Karpas-422 (cell line): ENCODE measurements around the gene C2orf81. TPM values are rescaled to one million over a fixed set of nuclear protein-coding genes. Genes with fewer than 3 reads are reported as not detected.

Experiments used
- DNase-seq: peaks from one replicate; pipeline ENCODE4 v3.0.0-alpha.2; 2015
- H2AFZ ChIP-seq: fragments of 200-600 bp; sonication (generic); 2 replicates; pipeline ENCODE4 v1.6.1; 2014; ENCODE audit warnings: antibody characterized with exemption, low read length, mixed read lengths
- H3K27ac ChIP-seq: fragments of 200-600 bp; sonication (generic); 2 replicates; pipeline ENCODE4 v1.5.1; 2014; ENCODE audit warnings: mild to moderate bottlenecking, low read length, moderate library complexity
- H3K27me3 ChIP-seq: fragments of 200-600 bp; sonication (generic); 2 replicates; pipeline ENCODE4 v1.6.1; 2014; ENCODE audit warnings: low read length, mixed read lengths
- H3K36me3 ChIP-seq: fragments of 200-600 bp; sonication (generic); 2 replicates; pipeline ENCODE4 v1.6.1; 2014; ENCODE audit warnings: low read length, mixed read lengths; ENCODE audit not compliant: insufficient read depth
- H3K4me1 ChIP-seq: fragments of 200-600 bp; sonication (generic); 2 replicates; pipeline ENCODE4 v1.6.1; 2014; ENCODE audit warnings: mild to moderate bottlenecking, low read length, mixed read lengths
- H3K4me2 ChIP-seq: fragments of 200-600 bp; sonication (generic); 2 replicates; pipeline ENCODE4 v1.6.1; 2014; ENCODE audit warnings: low read length, low read depth, mild to moderate bottlenecking; ENCODE audit not compliant: poor library complexity, severe bottlenecking
- H3K4me3 ChIP-seq: fragments of 200-600 bp; sonication (generic); 2 replicates; pipeline ENCODE4 v1.5.1; 2014; ENCODE audit warnings: mild to moderate bottlenecking, antibody characterized with exemption, low read length, mixed read lengths
- H3K79me2 ChIP-seq: fragments of 200-600 bp; sonication (generic); 2 replicates; pipeline ENCODE4 v1.6.1; 2014; ENCODE audit warnings: mild to moderate bottlenecking, low read length, mixed read lengths
- H3K9ac ChIP-seq: fragments of 200-600 bp; sonication (generic); 2 replicates; pipeline ENCODE4 v1.6.0; 2014; ENCODE audit warnings: low read length
- H3K9me2 ChIP-seq: fragments of 200-600 bp; sonication (generic), shearing (Covaris generic); replicated peaks from 2 replicates; pipeline ENCODE4 v1.6.0; 2014; ENCODE audit warnings: mild to moderate bottlenecking, low read length, moderate library complexity; ENCODE audit not compliant: insufficient read depth
- H3K9me3 ChIP-seq: fragments of 300-700, 200-600 bp; sonication (generic); 2 replicates; pipeline ENCODE4 v1.6.1; 2014; ENCODE audit warnings: low read length, mixed read lengths
- H4K20me1 ChIP-seq: fragments of 200-600 bp; sonication (generic); 2 replicates; pipeline ENCODE4 v1.6.1; 2014; ENCODE audit warnings: mild to moderate bottlenecking, antibody characterized with exemption, low read length, low read depth; ENCODE audit not compliant: insufficient read depth
- total RNA-seq: library from RNA; depleted of rRNA; stranded (reverse); fragments of >200 nt; shearing (Covaris generic); gene quantifications from 2 replicates; pipeline ENCODE4 v1.2.3, GENCODE V29; 2014; ENCODE audit warnings: low replicate concordance

Gene C2orf81
- total RNA-seq, 1 experiment from 2014 or later, result 3.8 TPM

DNA sequence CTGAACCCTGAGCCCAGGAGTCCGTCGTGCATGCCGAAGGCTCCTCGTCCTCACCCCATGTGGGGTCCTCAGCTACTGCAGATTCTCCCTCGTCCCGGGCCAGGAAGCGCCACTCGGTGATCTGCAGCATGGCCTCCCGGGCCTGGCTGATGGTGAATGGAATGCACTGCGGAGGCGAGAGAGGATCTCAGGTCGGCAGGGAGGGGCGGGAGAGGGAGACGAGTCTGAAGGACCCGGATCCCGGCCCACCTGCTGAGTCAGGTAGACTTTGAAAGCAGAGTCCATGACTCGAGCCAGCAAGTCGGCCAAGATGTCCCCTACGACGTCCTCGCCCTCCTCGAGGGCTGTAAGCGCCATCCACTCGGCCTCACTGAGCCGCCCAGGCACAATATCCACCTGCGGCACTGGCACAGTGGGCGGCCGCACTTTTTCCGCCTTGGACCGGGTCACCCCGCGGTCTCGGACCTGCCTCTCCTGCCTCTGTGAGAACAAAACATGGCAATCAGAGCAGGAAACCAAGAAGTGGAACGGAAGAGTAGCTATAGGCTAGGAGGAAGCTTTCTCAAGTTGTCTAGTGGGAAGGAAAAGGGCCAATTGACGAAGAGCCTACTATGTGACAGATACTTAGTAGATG lies 5.5 kb downstream of the C2orf81 start:
- no peak for DNase-seq
- Histone ChIP-seq H3K9me2 (no peaks in the 10 kb centered on the region), H3K4me1 (peaks cover 24% of the 10 kb centered on the region), H3K36me3 (no peaks in the 10 kb centered on the region), H4K20me1 (no peaks in the 10 kb centered on the region), H3K79me2 (no peaks in the 10 kb centered on the region), H3K27me3 (no peaks in the 10 kb centered on the region), H3K9ac (no peak overlapping the region), H3K9me3 (no peaks in the 10 kb centered on the region), H2AFZ (no peak overlapping the region), H3K4me2 (no peak overlapping the region), H3K27ac (no peak overlapping the region), H3K4me3 (no peak overlapping the region)

DNA sequence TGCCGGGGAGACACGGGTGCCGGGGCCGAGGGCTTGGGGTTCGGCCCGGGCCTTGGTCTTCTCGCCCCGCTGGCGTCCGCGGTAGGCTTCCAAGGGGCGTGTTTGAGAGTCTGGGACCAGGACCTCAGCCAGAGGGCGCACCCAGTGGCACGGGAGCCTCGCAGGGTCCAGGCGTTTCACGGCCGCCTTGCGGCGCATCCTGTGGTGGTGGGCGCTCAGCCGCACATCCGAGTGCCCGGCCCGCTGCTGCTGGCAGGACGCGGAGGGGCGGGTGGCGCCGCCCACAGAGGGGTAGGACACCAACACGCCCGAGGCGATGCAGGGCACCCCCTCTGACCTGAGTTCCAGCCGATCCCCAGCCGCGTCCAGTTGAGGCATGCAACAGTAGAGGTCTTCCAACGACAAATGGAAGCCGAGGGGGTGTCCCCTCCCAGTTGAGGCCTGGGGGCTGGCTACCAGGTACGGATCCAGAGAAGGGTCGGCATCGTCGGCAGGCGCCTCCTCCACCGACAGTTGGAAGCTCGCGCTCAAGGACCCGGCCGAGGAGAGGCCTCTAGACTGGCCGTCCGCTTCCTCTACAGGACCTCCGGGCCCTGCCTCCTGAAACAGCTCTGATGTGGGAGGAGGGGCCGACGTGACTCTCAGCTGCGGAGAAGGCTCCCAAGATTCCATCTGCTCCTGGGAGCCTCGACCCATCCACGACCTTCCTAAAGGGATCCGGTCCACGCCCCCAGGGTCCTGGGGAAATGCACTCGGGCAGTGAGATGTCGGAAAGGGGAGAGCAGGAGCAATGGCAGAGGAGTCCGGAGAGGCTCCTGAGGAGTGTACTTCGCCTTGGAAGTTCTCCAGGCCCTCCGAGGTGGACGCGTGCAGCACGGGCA lies 6.3 kb downstream of the C2orf81 start:
- Histone ChIP-seq H3K4me1 (peaks cover 16% of the 10 kb centered on the region), H2AFZ (no peak overlapping the region), H3K9me2 (no peaks in the 10 kb centered on the region), H3K4me3 (no peak overlapping the region), H4K20me1 (no peaks in the 10 kb centered on the region), H3K9ac (no peak overlapping the region), H3K27ac (no peak overlapping the region), H3K79me2 (no peaks in the 10 kb centered on the region), H3K27me3 (no peaks in the 10 kb centered on the region), H3K4me2 (no peak overlapping the region), H3K9me3 (no peaks in the 10 kb centered on the region), H3K36me3 (no peaks in the 10 kb centered on the region)
- DNase-seq, result no peak

DNA sequence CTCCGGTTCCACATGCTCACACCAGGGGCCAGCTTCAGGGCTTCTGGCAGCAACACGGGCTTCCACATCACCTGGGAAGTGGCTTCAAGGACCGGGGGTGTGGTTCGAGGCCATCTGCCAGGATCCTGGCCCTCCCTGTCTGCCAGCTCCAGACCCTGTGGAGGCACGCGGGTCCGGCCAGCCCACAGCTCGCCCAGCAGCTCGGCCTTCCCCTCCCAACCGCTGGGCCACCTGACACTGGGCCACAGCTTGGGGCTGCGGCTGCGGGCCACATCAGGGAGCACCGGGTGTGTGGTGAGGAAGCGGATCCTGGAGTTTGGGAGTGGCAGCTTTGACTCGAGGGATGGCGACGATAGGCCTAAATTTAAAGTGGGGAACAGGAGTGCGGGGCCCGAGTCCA lies 7.0 kb downstream of the C2orf81 start:
- Histone ChIP-seq H2AFZ (no peak overlapping the region), H3K9me2 (no peaks in the 10 kb centered on the region), H4K20me1 (no peaks in the 10 kb centered on the region), H3K4me1 (peaks cover 10% of the 10 kb centered on the region), H3K27me3 (no peaks in the 10 kb centered on the region), H3K4me2 (no peak overlapping the region), H3K36me3 (no peaks in the 10 kb centered on the region), H3K27ac (no peak overlapping the region), H3K9ac (no peak overlapping the region), H3K9me3 (no peaks in the 10 kb centered on the region), H3K4me3 (no peak overlapping the region), H3K79me2 (no peaks in the 10 kb centered on the region)
- DNase-seq, result no peak

GRCh38 chr2:74413001-74413698 lies 8.3 kb downstream of the C2orf81 start:
- Histone ChIP-seq H2AFZ (no peak overlapping the region), H3K4me2 (no peak overlapping the region), H3K27me3 (peaks cover 2% of the 10 kb centered on the region; the same call in 1 of the 2 replicates), H3K9me2 (no peaks in the 10 kb centered on the region), H3K36me3 (no peaks in the 10 kb centered on the region), H3K79me2 (no peaks in the 10 kb centered on the region), H3K27ac (no peak overlapping the region), H4K20me1 (no peaks in the 10 kb centered on the region), H3K4me1 (peaks cover 5% of the 10 kb centered on the region), H3K9ac (no peak overlapping the region), H3K4me3 (no peak overlapping the region), H3K9me3 (no peaks in the 10 kb centered on the region)
- no peak for DNase-seq

GRCh38 chr2:74407682-74408081 lies 13.7 kb downstream of the C2orf81 start:
- no peaks in the 10 kb centered on the region for H4K20me1 ChIP-seq

GRCh38 chr2:74406035-74406434 lies 15.4 kb downstream of the C2orf81 start:
- no peaks in the 10 kb centered on the region for H3K36me3 ChIP-seq
- H3K9me2 ChIP-seq, result no peaks in the 10 kb centered on the region
- 0 out of 2 replicates have a peak overlapping the region, but pooled peaks have one; percentile 10 for H2AFZ ChIP-seq
- H3K4me2 ChIP-seq, result peak overlapping the region; percentile 2
- H3K9ac ChIP-seq, result no peak overlapping the region
- no peak for DNase-seq
- H3K4me3 ChIP-seq, result no peak overlapping the region
- peaks cover 5% of the 10 kb centered on the region for H3K4me1 ChIP-seq
- no peaks in the 10 kb centered on the region for H3K79me2 ChIP-seq
- H4K20me1 ChIP-seq, result no peaks in the 10 kb centered on the region
- no peak overlapping the region for H3K27ac ChIP-seq
- H3K9me3 ChIP-seq, result no peaks in the 10 kb centered on the region
- H3K27me3 ChIP-seq, result peaks cover 2% of the 10 kb centered on the region; the same call in 1 of the 2 replicates

More at GRCh38 chr2:74407682-74408081, 13.7 kb downstream of the C2orf81 start:
- Histone ChIP-seq H3K9me3 (no peaks in the 10 kb centered on the region), H3K9ac (no peak overlapping the region), H3K27ac (no peak overlapping the region), H3K4me1 (peaks cover 5% of the 10 kb centered on the region), H3K79me2 (no peaks in the 10 kb centered on the region), H2AFZ (no peak overlapping the region), H3K9me2 (no peaks in the 10 kb centered on the region), H3K4me3 (no peak overlapping the region), H3K36me3 (no peaks in the 10 kb centered on the region), H3K4me2 (no peak overlapping the region), H3K27me3 (peaks cover 2% of the 10 kb centered on the region; the same call in 1 of the 2 replicates)
- no peak for DNase-seq

DNA sequence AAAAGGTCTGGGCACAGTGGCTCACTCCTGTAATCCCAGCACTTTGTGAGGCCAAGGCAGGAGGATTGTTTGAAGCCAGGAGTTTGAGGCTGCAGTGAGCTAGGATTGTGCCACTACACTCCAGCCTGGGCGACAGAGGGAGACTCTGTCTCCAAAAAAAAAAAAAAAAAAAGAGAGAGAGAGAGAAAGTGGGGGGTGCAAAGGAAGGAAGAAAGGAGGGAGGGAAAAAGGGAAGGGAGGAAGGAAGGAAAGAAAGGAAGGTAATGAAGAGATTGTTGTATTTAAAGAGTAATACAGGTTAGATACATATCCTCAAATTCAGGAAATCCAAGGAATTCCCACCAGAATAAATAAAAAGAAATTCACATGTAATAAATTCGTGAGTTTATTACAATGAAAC lies 19.5 kb downstream of the C2orf81 start:
- Histone ChIP-seq H3K36me3 (no peaks in the 10 kb centered on the region), H3K9ac (no peak overlapping the region), H3K9me2 (no peaks in the 10 kb centered on the region), H3K4me3 (no peak overlapping the region), H3K9me3 (no peaks in the 10 kb centered on the region), H3K4me2 (no peak overlapping the region), H3K4me1 (peaks cover 5% of the 10 kb centered on the region), H3K27ac (no peak overlapping the region), H4K20me1 (no peaks in the 10 kb centered on the region), H3K79me2 (no peaks in the 10 kb centered on the region), H2AFZ (no peak overlapping the region), H3K27me3 (no peaks in the 10 kb centered on the region)
- DNase-seq, result no peak

DNA sequence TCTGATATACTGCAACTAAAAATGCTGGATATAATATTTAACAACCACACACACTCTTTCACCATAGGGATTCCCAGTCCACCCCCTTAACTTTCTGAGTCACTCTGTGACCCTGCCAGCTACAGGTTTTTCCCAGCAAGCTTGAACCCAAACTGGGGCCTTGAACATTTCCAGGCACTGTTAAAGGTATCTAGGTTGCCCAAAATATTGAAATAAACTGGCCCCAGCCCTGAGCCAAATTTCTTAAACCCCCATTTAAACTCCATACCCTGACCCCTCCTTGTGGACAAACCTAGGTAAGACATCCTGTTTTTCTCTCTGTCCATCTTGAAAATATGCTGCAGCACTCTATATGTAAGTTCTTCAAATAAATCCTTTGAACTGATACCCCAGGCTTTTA lies 21.6 kb downstream of the C2orf81 start:
- Histone ChIP-seq H3K9me3 (no peaks in the 10 kb centered on the region), H3K27ac (no peak overlapping the region), H3K9ac (no peak overlapping the region), H3K27me3 (no peaks in the 10 kb centered on the region), H2AFZ (peak overlapping the region; percentile 55; the same call in 1 of the 2 replicates), H3K4me2 (no peak overlapping the region), H3K9me2 (no peaks in the 10 kb centered on the region), H3K4me1 (no peaks in the 10 kb centered on the region), H3K79me2 (no peaks in the 10 kb centered on the region), H4K20me1 (no peaks in the 10 kb centered on the region), H3K36me3 (no peaks in the 10 kb centered on the region), H3K4me3 (no peak overlapping the region)
- DNase-seq, result peak; percentile 87
